NT2/D1 (cell line): ENCODE data around the gene METTL26.

ENCODE experiments used
- DNase-seq: peaks from one replicate; pipeline ENCODE4 v3.0.0-alpha.2; 2011; ENCODE audit warnings: low read depth, low spot score
- H3K27me3 ChIP-seq: 2 replicates; pipeline ENCODE4 v1.6.0; 2011; ENCODE audit warnings: mild to moderate bottlenecking; ENCODE audit not compliant: insufficient read length, insufficient read depth
- H3K36me3 ChIP-seq: 2 replicates; pipeline ENCODE4 v1.6.1; 2011; ENCODE audit warnings: mild to moderate bottlenecking, low read length, mixed read lengths; ENCODE audit not compliant: insufficient read depth, insufficient read length
- H3K4me1 ChIP-seq: 2 replicates; pipeline ENCODE4 v1.5.1; 2011; ENCODE audit not compliant: insufficient read depth, insufficient read length
- H3K4me3 ChIP-seq: 2 replicates; pipeline ENCODE4 v1.5.1; 2011; ENCODE audit warnings: low read depth; ENCODE audit not compliant: insufficient read length
- H3K9ac ChIP-seq: 2 replicates; pipeline ENCODE4 v1.6.0; 2011; ENCODE audit warnings: low read depth; ENCODE audit not compliant: insufficient read length
- H3K9me3 ChIP-seq: 2 replicates; pipeline ENCODE4 v1.5.1; 2011; ENCODE audit warnings: mild to moderate bottlenecking, low read length; ENCODE audit not compliant: insufficient read depth
- SUZ12 ChIP-seq: IDR thresholded peaks from 2 replicates; pipeline ENCODE4 v1.6.1; 2011; ENCODE audit not compliant: insufficient read length, insufficient read depth; ENCODE audit errors: extremely low read depth
- YY1 ChIP-seq: IDR thresholded peaks from 2 replicates; pipeline ENCODE4 v1.6.1; 2011; ENCODE audit not compliant: insufficient read length, insufficient read depth
- ZNF274 ChIP-seq: IDR thresholded peaks from 2 replicates; pipeline ENCODE4 v1.6.1; 2011; ENCODE audit warnings: mild to moderate bottlenecking, low read depth, low read length

METTL26 gene

DNA sequence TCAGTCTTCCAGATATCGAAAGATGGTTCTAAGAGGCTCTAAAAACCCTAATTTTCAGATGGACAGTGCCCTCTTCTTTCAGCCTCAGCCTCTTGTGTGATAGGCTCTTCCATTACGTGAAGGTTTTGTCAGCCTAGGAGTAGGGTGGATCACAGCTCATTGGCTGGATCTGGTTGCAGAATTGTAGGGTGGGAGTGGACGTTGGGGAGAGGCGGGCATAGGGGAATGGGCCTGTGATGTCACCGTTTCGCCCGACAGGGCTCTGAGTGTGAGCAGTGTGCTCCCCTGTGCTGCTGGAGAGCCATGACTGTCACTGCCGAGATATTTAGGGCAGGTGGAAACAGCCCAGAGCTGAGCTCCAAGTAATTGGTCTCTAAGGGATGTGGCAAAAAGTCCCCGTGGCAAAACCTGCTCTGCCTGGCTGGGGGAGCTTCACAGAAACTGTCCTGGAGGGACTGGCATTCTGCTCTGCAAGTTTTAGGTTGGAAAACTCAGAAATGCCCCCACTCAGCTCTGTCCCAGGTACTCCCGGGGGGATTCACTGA, 11.5 kb downstream of the METTL26 start:
- Histone ChIP-seq H3K9me3 (no peaks in the 10 kb centered on the region), H3K4me1 (peaks cover 58% of the 10 kb centered on the region), H3K4me3 (no peak overlapping the region), H3K9ac (peak overlapping the region; percentile 22), H3K36me3 (peaks cover 27% of the 10 kb centered on the region), H3K27me3 (no peaks in the 10 kb centered on the region)
- no peak for DNase-seq
- TF ChIP-seq YY1 (no peak), SUZ12 (no peak), ZNF274 (no peak)

DNA sequence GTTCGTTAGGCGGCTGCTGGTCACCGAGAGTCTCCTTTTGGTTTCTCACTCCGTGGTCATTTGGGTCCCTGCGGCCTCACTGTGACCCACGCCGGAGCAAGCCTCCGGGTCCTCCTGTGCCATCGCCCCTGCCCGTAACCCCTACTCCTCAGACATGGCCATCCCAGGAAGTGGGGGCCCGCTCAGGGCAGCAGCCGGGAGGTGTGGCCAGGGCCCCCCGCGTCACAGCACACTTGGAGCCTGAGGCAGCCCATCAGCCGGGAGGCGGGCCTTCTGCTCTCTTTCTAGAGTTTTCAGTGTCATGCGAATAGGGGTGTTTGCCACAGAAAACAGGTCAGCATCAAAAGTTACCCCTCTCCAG, 13.2 kb downstream of the METTL26 start:
- DNase-seq = no peak
- no peaks in the 10 kb centered on the region for H3K27me3 ChIP-seq
- no peak for TF ChIP-seq YY1
- peak overlapping the region; percentile 21 for H3K9ac ChIP-seq
- H3K4me3 ChIP-seq = no peak overlapping the region
- H3K9me3 ChIP-seq = no peaks in the 10 kb centered on the region
- H3K36me3 ChIP-seq = peaks cover 18% of the 10 kb centered on the region
- H3K4me1 ChIP-seq = peaks cover 44% of the 10 kb centered on the region

GRCh38 chr16:621526-622105, 14.5 kb downstream of the METTL26 start:
- DNase-seq = no peak
- Histone ChIP-seq H3K36me3 (peaks cover 13% of the 10 kb centered on the region), H3K4me3 (no peak overlapping the region), H3K4me1 (peaks cover 36% of the 10 kb centered on the region), H3K27me3 (no peaks in the 10 kb centered on the region), H3K9me3 (no peaks in the 10 kb centered on the region), H3K9ac (no peak overlapping the region)
- TF ChIP-seq YY1 (no peak), SUZ12 (no peak), ZNF274 (no peak)

GRCh38 chr16:620700-621525, 15.2 kb downstream of the METTL26 start:
- Histone ChIP-seq H3K9me3 (no peaks in the 10 kb centered on the region), H3K9ac (no peak overlapping the region), H3K27me3 (no peaks in the 10 kb centered on the region), H3K4me3 (no peak overlapping the region), H3K36me3 (peaks cover 8% of the 10 kb centered on the region), H3K4me1 (peaks cover 32% of the 10 kb centered on the region)
- TF ChIP-seq SUZ12 (no peak), YY1 (no peak), ZNF274 (no peak)
- no peak for DNase-seq

GRCh38 chr16:619476-620100, 16.5 kb downstream of the METTL26 start:
- TF ChIP-seq YY1 = no peak
- no peak for TF ChIP-seq SUZ12
- no peak for TF ChIP-seq ZNF274
- Histone ChIP-seq H3K4me3 (no peak overlapping the region), H3K27me3 (no peaks in the 10 kb centered on the region), H3K9ac (no peak overlapping the region), H3K9me3 (no peaks in the 10 kb centered on the region), H3K4me1 (peaks cover 22% of the 10 kb centered on the region), H3K36me3 (peaks cover 3% of the 10 kb centered on the region)
- DNase-seq = no peak

GRCh38 chr16:617855-618254, 18.2 kb downstream of the METTL26 start:
- Histone ChIP-seq H3K4me3 (no peak overlapping the region), H3K9me3 (peaks cover 6% of the 10 kb centered on the region; the same call in 1 of the 2 replicates), H3K4me1 (peaks cover 12% of the 10 kb centered on the region), H3K36me3 (peaks cover 8% of the 10 kb centered on the region), H3K9ac (no peak overlapping the region), H3K27me3 (no peaks in the 10 kb centered on the region)
- no peak for DNase-seq
- TF ChIP-seq SUZ12 (no peak), YY1 (no peak), ZNF274 (no peak)

DNA sequence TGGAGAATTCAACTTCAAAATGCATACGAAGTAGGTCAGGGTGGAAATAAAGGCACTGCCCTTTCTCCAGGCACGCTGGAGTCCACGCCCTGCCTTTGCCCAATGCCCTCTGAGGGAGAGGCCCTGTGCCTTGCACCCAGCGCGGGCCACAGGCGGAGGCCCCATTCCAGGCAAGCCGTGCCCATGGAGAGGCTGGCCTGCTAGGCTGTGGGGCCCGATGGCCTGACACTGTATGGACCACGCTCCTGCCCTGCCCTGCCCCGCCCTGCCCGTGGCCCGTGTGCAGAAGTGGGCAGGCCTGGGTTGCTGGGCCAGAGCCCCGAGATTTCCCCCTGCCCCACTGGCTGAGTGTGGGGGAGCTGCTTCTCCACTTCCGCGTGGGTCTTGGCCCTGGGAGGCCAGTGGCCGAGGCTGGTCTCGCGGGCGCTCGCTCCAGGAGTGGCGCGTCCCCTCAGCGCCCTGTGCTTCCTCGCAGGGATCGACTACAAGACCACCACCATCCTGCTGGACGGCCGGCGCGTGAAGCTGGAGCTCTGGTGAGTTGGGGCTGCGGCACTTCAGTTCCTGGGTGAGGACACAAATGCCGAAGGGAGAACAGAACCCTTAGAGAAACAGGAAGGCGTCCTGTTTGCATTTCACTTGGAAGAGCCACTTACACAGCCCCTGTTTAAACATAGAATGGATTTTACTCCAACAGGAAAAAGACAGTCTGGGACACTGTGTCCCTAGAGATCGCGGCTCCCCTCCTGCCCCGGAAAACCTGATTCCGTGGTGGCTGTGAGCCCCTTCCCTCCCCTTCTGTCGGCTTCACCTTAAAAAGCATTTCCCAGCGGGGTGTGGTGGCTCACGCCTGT, 19.1 kb downstream of the METTL26 start:
- Histone ChIP-seq H3K27me3 (no peaks in the 10 kb centered on the region), H3K36me3 (peaks cover 8% of the 10 kb centered on the region), H3K9ac (no peak overlapping the region), H3K9me3 (peaks cover 6% of the 10 kb centered on the region; the same call in 1 of the 2 replicates), H3K4me3 (no peak overlapping the region), H3K4me1 (peaks cover 6% of the 10 kb centered on the region)
- TF ChIP-seq ZNF274 = no peak
- TF ChIP-seq YY1 = no peak
- no peak for TF ChIP-seq SUZ12
- no peak for DNase-seq
